Dendritic cell treated with granulocyte-macrophage colony-stimulating factor and Interleukin-4, amounts not matched to agents 40 ng/mL and 50 ng/mL, for 4 days (primary cell): ENCODE results near the gene UGT1A1.

Experiments used
- H3K27ac Mint-ChIP-seq: one replicate; pipeline ENCODE4 v1.8.0; 2022; ENCODE audit warnings: mild to moderate bottlenecking, mixed read lengths
- H3K27me3 Mint-ChIP-seq: one replicate; pipeline ENCODE4 v1.8.0; 2022; ENCODE audit warnings: mild to moderate bottlenecking, mixed read lengths
- H3K36me3 Mint-ChIP-seq: one replicate; pipeline ENCODE4 v1.8.0; 2022; ENCODE audit warnings: low read depth, mixed read lengths
- H3K4me1 Mint-ChIP-seq: one replicate; pipeline ENCODE4 v1.8.0; 2022; ENCODE audit warnings: low read depth, mixed read lengths
- H3K4me3 Mint-ChIP-seq: one replicate; pipeline ENCODE4 v1.8.0; 2022; ENCODE audit warnings: mild to moderate bottlenecking, moderate library complexity, mixed read lengths
- H3K9me3 Mint-ChIP-seq: one replicate; pipeline ENCODE4 v1.8.0; 2022; ENCODE audit warnings: mixed read lengths
- intact Hi-C: fragments of 100-400 bp; cut with micrococcal nuclease; formaldehyde crosslinking; loops from one replicate; pipeline ENCODE4 v1.15.0; 2022

The UGT1A1 gene

GRCh38 chr2:233820774-233821105, 60.7 kb downstream of the UGT1A1 start:
- intact Hi-C loops, result no loop called here
- H3K36me3 Mint-ChIP-seq, result no peaks in the 10 kb centered on the region
- peaks cover 2% of the 10 kb centered on the region for H3K27me3 Mint-ChIP-seq
- H3K4me3 Mint-ChIP-seq, result no peak overlapping the region
- H3K4me1 Mint-ChIP-seq, result peaks cover 8% of the 10 kb centered on the region
- H3K27ac Mint-ChIP-seq, result no peak overlapping the region
- H3K9me3 Mint-ChIP-seq, result no peaks in the 10 kb centered on the region

- Mint-ChIP-seq H3K27ac (no peak overlapping the region), H3K9me3 (no peaks in the 10 kb centered on the region), H3K4me3 (no peak overlapping the region), H3K36me3 (no peaks in the 10 kb centered on the region), H3K27me3 (peaks cover 2% of the 10 kb centered on the region), H3K4me1 (peaks cover 8% of the 10 kb centered on the region)
- intact Hi-C loops, result no loop called here
Observed at GRCh38 chr2:233821196-233821595, 61.1 kb downstream of the UGT1A1 start.

GRCh38 chr2:233821709-233822100, 61.6 kb downstream of the UGT1A1 start:
- Mint-ChIP-seq H3K27me3 (peaks cover 2% of the 10 kb centered on the region), H3K4me3 (no peak overlapping the region), H3K36me3 (no peaks in the 10 kb centered on the region), H3K9me3 (no peaks in the 10 kb centered on the region), H3K27ac (no peak overlapping the region), H3K4me1 (peaks cover 8% of the 10 kb centered on the region)
- intact Hi-C loops, result no loop called here

- Mint-ChIP-seq H3K4me1 (peaks cover 8% of the 10 kb centered on the region), H3K27ac (no peak overlapping the region), H3K4me3 (no peak overlapping the region), H3K36me3 (no peaks in the 10 kb centered on the region), H3K27me3 (peaks cover 2% of the 10 kb centered on the region), H3K9me3 (no peaks in the 10 kb centered on the region)
- intact Hi-C loops, result no loop called here
Observed at GRCh38 chr2:233822101-233822771, 62.2 kb downstream of the UGT1A1 start.
